ENCODE measurements around the gene MRGPRF.

Gene MRGPRF

GRCh38 chr11:68954836-68955606, 58.0 kb downstream of the MRGPRF start:
- H3K4me1 Mint-ChIP-seq = peaks cover 12 to 17% of the 10 kb centered on the region in 2 donors
- no peaks in the 10 kb centered on the region for H3K9me3 Mint-ChIP-seq
- H3K36me3 Mint-ChIP-seq = peaks cover 0 to 2% of the 10 kb centered on the region in 2 donors
- DNase-seq = no peak
- H3K27me3 Mint-ChIP-seq = peaks cover 13 to 14% of the 10 kb centered on the region in 2 donors
- H3K27ac Mint-ChIP-seq = peak overlapping the region; percentile 73
- H3K4me3 Mint-ChIP-seq = peak overlapping the region; percentile 50 to 77
- ATAC-seq (replicated peaks) = peak; percentile 84

Measured in stimulated activated naive B cell treated with anti-CD40 and anti-IgM and Interleukin-4, amounts not matched to agents 10 μg/mL and 1 μg/mL and 100 μg/mL, for 72 hours (primary cell).